H9 (cell line): ENCODE data around the gene SLC9A7. TPM values are rescaled to one million over a fixed set of nuclear protein-coding genes. Genes with fewer than 3 reads are reported as not detected.

Experiments
- DNase-seq: peaks from one replicate; pipeline ENCODE4 v3.0.0-alpha.2; 2017
- H2AFZ ChIP-seq: one replicate; pipeline ENCODE4 v1.6.1; 2013; ENCODE audit warnings: mild to moderate bottlenecking, low read length, control low read depth, moderate library complexity
- H2AK5ac ChIP-seq: 2 replicates; pipeline ENCODE4 v1.6.1; 2013; ENCODE audit warnings: low read length, control low read depth, mixed read lengths; ENCODE audit not compliant: insufficient read length
- H2BK120ac ChIP-seq: one replicate; pipeline ENCODE4 v1.6.1; 2013; ENCODE audit warnings: low read depth, mild to moderate bottlenecking, low read length, control low read depth, inconsistent platforms; ENCODE audit not compliant: poor library complexity, severe bottlenecking
- H2BK12ac ChIP-seq: 2 replicates; pipeline ENCODE4 v1.6.1; 2013; ENCODE audit warnings: low read length, control low read depth, mixed read lengths, low read depth; ENCODE audit not compliant: insufficient read length
- H2BK15ac ChIP-seq: 2 replicates; pipeline ENCODE4 v1.6.1; 2013; ENCODE audit warnings: low read depth, low read length, control low read depth
- H2BK20ac ChIP-seq: one replicate; pipeline ENCODE4 v1.6.1; 2013; ENCODE audit warnings: low read depth, mild to moderate bottlenecking, low read length, control low read depth, inconsistent platforms; ENCODE audit not compliant: poor library complexity, severe bottlenecking
- H2BK5ac ChIP-seq: 2 replicates; pipeline ENCODE4 v1.6.1; 2013; ENCODE audit warnings: low read length, control low read depth, mixed read lengths; ENCODE audit not compliant: insufficient read length
- H3K14ac ChIP-seq: 2 replicates; pipeline ENCODE4 v1.6.1; 2013; ENCODE audit warnings: low read length, control low read depth; ENCODE audit not compliant: insufficient read depth
- H3K18ac ChIP-seq: 2 replicates; pipeline ENCODE4 v1.6.1; 2013; ENCODE audit warnings: low read depth, mild to moderate bottlenecking, mixed read lengths, low read length, control low read depth; ENCODE audit not compliant: insufficient read length
- H3K23ac ChIP-seq: 2 replicates; pipeline ENCODE4 v1.6.1; 2013; ENCODE audit warnings: low read length, control low read depth, mixed read lengths, low read depth; ENCODE audit not compliant: insufficient read length
- H3K23me2 ChIP-seq: 2 replicates; pipeline ENCODE4 v1.6.1; 2013; ENCODE audit warnings: low read depth, mild to moderate bottlenecking, mixed read lengths, low read length, control low read depth; ENCODE audit not compliant: insufficient read length, poor library complexity, severe bottlenecking
- H3K27ac ChIP-seq: 2 replicates; pipeline ENCODE4 v1.5.1; 2013; ENCODE audit warnings: low read length, control low read depth, mixed read lengths, low read depth; ENCODE audit not compliant: insufficient read length
- H3K27me3 ChIP-seq: 2 replicates; pipeline ENCODE4 v1.6.1; 2013; ENCODE audit warnings: low read length, control low read depth, inconsistent platforms; ENCODE audit not compliant: insufficient read depth
- H3K4ac ChIP-seq: 2 replicates; pipeline ENCODE4 v1.6.1; 2013; ENCODE audit warnings: low read depth, mild to moderate bottlenecking, control low read depth, inconsistent platforms, low read length, moderate library complexity
- H3K4me1 ChIP-seq: 2 replicates; pipeline ENCODE4 v1.6.1; 2013; ENCODE audit warnings: low read length, control low read depth, inconsistent platforms; ENCODE audit not compliant: insufficient read depth
- H3K4me2 ChIP-seq: 2 replicates; pipeline ENCODE4 v1.6.1; 2013; ENCODE audit warnings: low read length, control low read depth, mixed read lengths; ENCODE audit not compliant: insufficient read length, insufficient read depth
- H3K56ac ChIP-seq: 2 replicates; pipeline ENCODE4 v1.6.1; 2013; ENCODE audit warnings: low read depth, mild to moderate bottlenecking, mixed read lengths, low read length, control low read depth; ENCODE audit not compliant: insufficient read length
- H3K79me1 ChIP-seq: 2 replicates; pipeline ENCODE4 v1.6.1; 2013; ENCODE audit warnings: low read depth, mild to moderate bottlenecking, moderate library complexity, low read length, control low read depth, inconsistent platforms; ENCODE audit not compliant: insufficient read depth, poor library complexity, severe bottlenecking
- H3K79me2 ChIP-seq: 2 replicates; pipeline ENCODE4 v1.6.1; 2013; ENCODE audit warnings: low read length, control low read depth, inconsistent platforms; ENCODE audit not compliant: insufficient read depth
- H3K9ac ChIP-seq: 2 replicates; pipeline ENCODE4 v1.6.1; 2013; ENCODE audit warnings: low read length, control low read depth, mixed read lengths; ENCODE audit not compliant: insufficient read length; ENCODE audit errors: extremely low read depth
- H3K9me3 ChIP-seq: one replicate; pipeline ENCODE4 v1.6.1; 2013; ENCODE audit warnings: low read depth, low read length, inconsistent platforms; ENCODE audit not compliant: control insufficient read depth
- H3T11ph ChIP-seq: one replicate; pipeline ENCODE4 v1.6.1; 2013; ENCODE audit warnings: mild to moderate bottlenecking, low read length, control low read depth, inconsistent platforms
- H4K20me1 ChIP-seq: one replicate; pipeline ENCODE4 v1.6.1; 2013; ENCODE audit not compliant: control insufficient read depth, insufficient read length, insufficient read depth
- H4K5ac ChIP-seq: 2 replicates; pipeline ENCODE4 v1.6.1; 2013; ENCODE audit warnings: low read depth, mild to moderate bottlenecking, mixed read lengths, low read length, control low read depth; ENCODE audit not compliant: insufficient read length
- H4K8ac ChIP-seq: replicated peaks from 2 replicates; pipeline ENCODE4 v1.6.1; 2013; ENCODE audit warnings: low read length, control low read depth, mixed read lengths, low read depth; ENCODE audit not compliant: insufficient read length
- H4K91ac ChIP-seq: 2 replicates; pipeline ENCODE4 v1.6.1; 2013; ENCODE audit warnings: low read depth, mild to moderate bottlenecking, moderate library complexity, mixed read lengths, low read length, control low read depth; ENCODE audit not compliant: insufficient read length
- H3K27ac Mint-ChIP-seq, 3 experiments: 2 replicates in 2 of 3; 3 replicates in 1 of 3; pipeline ENCODE4 v1.8.0; 2020 to 2021; ENCODE audit warnings: mixed read lengths in 3 of 3, mild to moderate bottlenecking in 1 of 3, moderate library complexity in 1 of 3
- H3K27me3 Mint-ChIP-seq: 2 replicates; pipeline ENCODE4 v1.8.0; 2021; ENCODE audit warnings: low read depth, mild to moderate bottlenecking, moderate library complexity, mixed read lengths
- H3K36me3 Mint-ChIP-seq, 3 experiments: 2 replicates in 2 of 3; 3 replicates in 1 of 3; pipeline ENCODE4 v1.8.0; 2020 to 2021; ENCODE audit warnings: low read depth in 3 of 3, mixed read lengths in 3 of 3; ENCODE audit not compliant: insufficient read depth in 1 of 3
- H3K4me1 Mint-ChIP-seq, 2 experiments: 2 replicates each; pipeline ENCODE4 v1.8.0; 2020; ENCODE audit warnings: mixed read lengths in 2 of 2
- H3K4me3 Mint-ChIP-seq, 2 experiments: 2 replicates in 1 of 2; 3 replicates in 1 of 2; pipeline ENCODE4 v1.8.0; 2020 to 2021; ENCODE audit warnings: mild to moderate bottlenecking in 2 of 2, mixed read lengths in 2 of 2, moderate library complexity in 1 of 2
- H3K9me3 Mint-ChIP-seq, 2 experiments: 2 replicates in 1 of 2; 3 replicates in 1 of 2; pipeline ENCODE4 v1.8.0; 2020; ENCODE audit warnings: mild to moderate bottlenecking in 2 of 2, mixed read lengths in 2 of 2, moderate library complexity in 1 of 2
- WGBS: extraction: QIAGEN DNeasy Blood & Tissue Kit; methylation state at CpG from one replicate; pipeline ENCODE4 v1.1.7; 2013; ENCODE audit warnings: missing lambda C conversion rate, low lambda C conversion rate, mixed read lengths; ENCODE audit not compliant: insufficient read length; ENCODE audit errors: extremely low coverage; 5-methylcytosine and 5-hydroxymethylcytosine counted together
- total RNA-seq: library from RNA; stranded (reverse); gene quantifications from 2 replicates; pipeline ENCODE4 v1.2.1, GENCODE V29; 2021
- TF ChIP-seq, protein P1 (sequence below): fragments of 200-600 bp; sonication (generic); conservative IDR thresholded peaks from 3 replicates; pipeline ENCODE4 v1.8.0; 2021; ENCODE audit warnings: antibody characterized with exemption, mild to moderate bottlenecking

The SLC9A7 gene
- total RNA-seq, 1 experiment from 2014 or later, result 5.9 TPM

GRCh38 chrX:46575586-46575985 lies 183.3 kb downstream of the SLC9A7 start:
- peak overlapping the region; percentile 71 for H3K4me2 ChIP-seq
- H3K27me3 Mint-ChIP-seq, result peaks cover 6% of the 10 kb centered on the region
- H3K14ac ChIP-seq, result no peak overlapping the region
- H3K23me2 ChIP-seq, result peaks cover 5% of the 10 kb centered on the region
- H4K8ac ChIP-seq, result no peak overlapping the region
- H3K9ac ChIP-seq, result peak overlapping the region; percentile 6
- H2BK15ac ChIP-seq, result no peak overlapping the region
- H3T11ph ChIP-seq, result no peak overlapping the region
- no peak overlapping the region for H2AFZ ChIP-seq
- no peaks in the 10 kb centered on the region for H3K79me1 ChIP-seq
- no peak overlapping the region for H3K56ac ChIP-seq
- no CpG with 5 or more reads among the region's 6 CpGs for WGBS
- H3K36me3 Mint-ChIP-seq, result peaks cover 19 to 47% (median 22%) of the 10 kb centered on the region in 3 experiments; a peak in 6 of 7 replicates
- no peak overlapping the region for H2BK20ac ChIP-seq
- H2BK12ac ChIP-seq, result no peak overlapping the region
- H2AK5ac ChIP-seq, result no peak overlapping the region
- no peak overlapping the region for H2BK120ac ChIP-seq
- no peak for DNase-seq
- no peak overlapping the region for H4K91ac ChIP-seq
- H3K18ac ChIP-seq, result no peak overlapping the region
- H3K9me3 ChIP-seq, result peaks cover 5% of the 10 kb centered on the region
- no peak overlapping the region for H3K27ac ChIP-seq
- H3K4me3 Mint-ChIP-seq, result peak overlapping the region; percentile 75 to 93
- no peaks in the 10 kb centered on the region; the same call in 1 of the 2 replicates for H3K27me3 ChIP-seq
- H3K4me1 ChIP-seq, result no peaks in the 10 kb centered on the region; the same call in 1 of the 2 replicates
- H3K4ac ChIP-seq, result no peak overlapping the region
- H3K27ac Mint-ChIP-seq, result peak overlapping the region in 1 of 3 experiments; percentile 62; a peak in 2 of 7 replicates
- TF ChIP-seq, protein P1, sequence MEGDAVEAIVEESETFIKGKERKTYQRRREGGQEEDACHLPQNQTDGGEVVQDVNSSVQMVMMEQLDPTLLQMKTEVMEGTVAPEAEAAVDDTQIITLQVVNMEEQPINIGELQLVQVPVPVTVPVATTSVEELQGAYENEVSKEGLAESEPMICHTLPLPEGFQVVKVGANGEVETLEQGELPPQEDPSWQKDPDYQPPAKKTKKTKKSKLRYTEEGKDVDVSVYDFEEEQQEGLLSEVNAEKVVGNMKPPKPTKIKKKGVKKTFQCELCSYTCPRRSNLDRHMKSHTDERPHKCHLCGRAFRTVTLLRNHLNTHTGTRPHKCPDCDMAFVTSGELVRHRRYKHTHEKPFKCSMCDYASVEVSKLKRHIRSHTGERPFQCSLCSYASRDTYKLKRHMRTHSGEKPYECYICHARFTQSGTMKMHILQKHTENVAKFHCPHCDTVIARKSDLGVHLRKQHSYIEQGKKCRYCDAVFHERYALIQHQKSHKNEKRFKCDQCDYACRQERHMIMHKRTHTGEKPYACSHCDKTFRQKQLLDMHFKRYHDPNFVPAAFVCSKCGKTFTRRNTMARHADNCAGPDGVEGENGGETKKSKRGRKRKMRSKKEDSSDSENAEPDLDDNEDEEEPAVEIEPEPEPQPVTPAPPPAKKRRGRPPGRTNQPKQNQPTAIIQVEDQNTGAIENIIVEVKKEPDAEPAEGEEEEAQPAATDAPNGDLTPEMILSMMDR, result no peak
- H3K79me2 ChIP-seq, result peaks cover 16% of the 10 kb centered on the region; the same call in 1 of the 2 replicates
- H4K20me1 ChIP-seq, result no peaks in the 10 kb centered on the region
- no peak overlapping the region for H3K23ac ChIP-seq
- peaks cover 12 to 21% of the 10 kb centered on the region in 2 experiments for H3K4me1 Mint-ChIP-seq
- no peak overlapping the region for H4K5ac ChIP-seq
- peaks cover 67 to 74% of the 10 kb centered on the region in 2 experiments for H3K9me3 Mint-ChIP-seq
- H2BK5ac ChIP-seq, result no peak overlapping the region
